ENCODE results near the gene RASGRF2.

Gene RASGRF2

GRCh38 chr5:80961376-80962281 lies 1.5 kb downstream of the RASGRF2 start:
- no peak overlapping the region for H3K27ac ChIP-seq (ENCODE audit: insufficient read depth, low read depth, low read length, poor library complexity, severe bottlenecking)
- H3K27me3 ChIP-seq (ENCODE audit: control insufficient read depth, insufficient read depth, low read length, poor library complexity, severe bottlenecking): peaks cover 66% of the 10 kb centered on the region
- H3K4me1 ChIP-seq (ENCODE audit: control insufficient read depth, insufficient read depth, low read length): no peaks in the 10 kb centered on the region
- no peaks in the 10 kb centered on the region for H3K9me3 ChIP-seq (ENCODE audit: control insufficient read depth, low read length)
- 31 to 37% methylated on average over 15 to 18 of the region's 18 CpGs for WGBS, 2 experiments
- peak overlapping the region; percentile 27 for H3K4me3 ChIP-seq (ENCODE audit: insufficient read depth, low read depth, low read length)
- H3K36me3 ChIP-seq (ENCODE audit: control insufficient read depth, insufficient read depth, low read length): no peaks in the 10 kb centered on the region

GRCh38 chr5:80962630-80963520 lies 2.7 kb downstream of the RASGRF2 start:
- Histone ChIP-seq H3K27me3 (ENCODE audit: control insufficient read depth, insufficient read depth, low read length, poor library complexity, severe bottlenecking) (peaks cover 62% of the 10 kb centered on the region), H3K27ac (ENCODE audit: insufficient read depth, low read depth, low read length, poor library complexity, severe bottlenecking) (no peak overlapping the region), H3K36me3 (ENCODE audit: control insufficient read depth, insufficient read depth, low read length) (no peaks in the 10 kb centered on the region), H3K9me3 (ENCODE audit: control insufficient read depth, low read length) (no peaks in the 10 kb centered on the region), H3K4me1 (ENCODE audit: control insufficient read depth, insufficient read depth, low read length) (no peaks in the 10 kb centered on the region), H3K4me3 (ENCODE audit: insufficient read depth, low read depth, low read length) (no peak overlapping the region)
- WGBS, 2 experiments: 79 to 100% methylated on average over 2 of the region's 2 CpGs

GRCh38 chr5:80963521-80963895 lies 3.3 kb downstream of the RASGRF2 start:
- Histone ChIP-seq H3K4me3 (ENCODE audit: insufficient read depth, low read depth, low read length) (no peak overlapping the region), H3K9me3 (ENCODE audit: control insufficient read depth, low read length) (no peaks in the 10 kb centered on the region), H3K36me3 (ENCODE audit: control insufficient read depth, insufficient read depth, low read length) (no peaks in the 10 kb centered on the region), H3K4me1 (ENCODE audit: control insufficient read depth, insufficient read depth, low read length) (no peaks in the 10 kb centered on the region), H3K27ac (ENCODE audit: insufficient read depth, low read depth, low read length, poor library complexity, severe bottlenecking) (no peak overlapping the region), H3K27me3 (ENCODE audit: control insufficient read depth, insufficient read depth, low read length, poor library complexity, severe bottlenecking) (peaks cover 55% of the 10 kb centered on the region)
- 92 to 100% methylated on average over 1 to 2 of the region's 2 CpGs for WGBS, 2 experiments

- no peaks in the 10 kb centered on the region for H3K4me1 ChIP-seq (ENCODE audit: control insufficient read depth, insufficient read depth, low read length)
- no peak overlapping the region for H3K4me3 ChIP-seq (ENCODE audit: insufficient read depth, low read depth, low read length)
- H3K27me3 ChIP-seq (ENCODE audit: control insufficient read depth, insufficient read depth, low read length, poor library complexity, severe bottlenecking): peaks cover 50% of the 10 kb centered on the region
- H3K36me3 ChIP-seq (ENCODE audit: control insufficient read depth, insufficient read depth, low read length): no peaks in the 10 kb centered on the region
- 74 to 85% methylated on average over 3 of the region's 3 CpGs for WGBS, 2 experiments
- no peak overlapping the region for H3K27ac ChIP-seq (ENCODE audit: insufficient read depth, low read depth, low read length, poor library complexity, severe bottlenecking)
- no peaks in the 10 kb centered on the region for H3K9me3 ChIP-seq (ENCODE audit: control insufficient read depth, low read length)
These were observed 3.9 kb downstream of the RASGRF2 start for GRCh38 chr5:80963966-80964481.

- H3K27ac ChIP-seq (ENCODE audit: insufficient read depth, low read depth, low read length, poor library complexity, severe bottlenecking): no peak overlapping the region
- H3K27me3 ChIP-seq (ENCODE audit: control insufficient read depth, insufficient read depth, low read length, poor library complexity, severe bottlenecking): peaks cover 45% of the 10 kb centered on the region
These were observed 4.3 kb downstream of the RASGRF2 start for GRCh38 chr5:80964491-80964890.

GRCh38 chr5:80964919-80965318 lies 4.8 kb downstream of the RASGRF2 start:
- no peak overlapping the region for H3K27ac ChIP-seq (ENCODE audit: insufficient read depth, low read depth, low read length, poor library complexity, severe bottlenecking)
- no peaks in the 10 kb centered on the region for H3K36me3 ChIP-seq (ENCODE audit: control insufficient read depth, insufficient read depth, low read length)
- no peaks in the 10 kb centered on the region for H3K4me1 ChIP-seq (ENCODE audit: control insufficient read depth, insufficient read depth, low read length)
- no peak overlapping the region for H3K4me3 ChIP-seq (ENCODE audit: insufficient read depth, low read depth, low read length)
- H3K9me3 ChIP-seq (ENCODE audit: control insufficient read depth, low read length): no peaks in the 10 kb centered on the region
- 96 to 100% methylated on average over 1 to 2 of the region's 5 CpGs for WGBS, 2 experiments
- peaks cover 41% of the 10 kb centered on the region for H3K27me3 ChIP-seq (ENCODE audit: control insufficient read depth, insufficient read depth, low read length, poor library complexity, severe bottlenecking)

More at GRCh38 chr5:80964491-80964890, 4.3 kb downstream of the RASGRF2 start:
- Histone ChIP-seq H3K4me3 (ENCODE audit: insufficient read depth, low read depth, low read length) (no peak overlapping the region), H3K4me1 (ENCODE audit: control insufficient read depth, insufficient read depth, low read length) (no peaks in the 10 kb centered on the region), H3K36me3 (ENCODE audit: control insufficient read depth, insufficient read depth, low read length) (no peaks in the 10 kb centered on the region), H3K9me3 (ENCODE audit: control insufficient read depth, low read length) (no peaks in the 10 kb centered on the region)
- 50 to 58% methylated on average over 2 to 3 of the region's 3 CpGs for WGBS, 2 experiments

- H3K4me1 ChIP-seq (ENCODE audit: control insufficient read depth, insufficient read depth, low read length): no peaks in the 10 kb centered on the region
- 97 to 98% methylated on average over 2 of the region's 2 CpGs for WGBS, 2 experiments
- H3K4me3 ChIP-seq (ENCODE audit: insufficient read depth, low read depth, low read length): no peak overlapping the region
- no peak overlapping the region for H3K27ac ChIP-seq (ENCODE audit: insufficient read depth, low read depth, low read length, poor library complexity, severe bottlenecking)
- H3K27me3 ChIP-seq (ENCODE audit: control insufficient read depth, insufficient read depth, low read length, poor library complexity, severe bottlenecking): peaks cover 14% of the 10 kb centered on the region
- H3K9me3 ChIP-seq (ENCODE audit: control insufficient read depth, low read length): no peaks in the 10 kb centered on the region
- no peaks in the 10 kb centered on the region for H3K36me3 ChIP-seq (ENCODE audit: control insufficient read depth, insufficient read depth, low read length)
These were observed 7.5 kb downstream of the RASGRF2 start for GRCh38 chr5:80967500-80968181.

- Histone ChIP-seq H3K4me1 (ENCODE audit: control insufficient read depth, insufficient read depth, low read length) (no peaks in the 10 kb centered on the region), H3K9me3 (ENCODE audit: control insufficient read depth, low read length) (no peaks in the 10 kb centered on the region), H3K27ac (ENCODE audit: insufficient read depth, low read depth, low read length, poor library complexity, severe bottlenecking) (no peak overlapping the region), H3K4me3 (ENCODE audit: insufficient read depth, low read depth, low read length) (no peak overlapping the region), H3K36me3 (ENCODE audit: control insufficient read depth, insufficient read depth, low read length) (no peaks in the 10 kb centered on the region), H3K27me3 (ENCODE audit: control insufficient read depth, insufficient read depth, low read length, poor library complexity, severe bottlenecking) (no peaks in the 10 kb centered on the region)
- WGBS, 2 experiments: 92 to 94% methylated on average over 4 of the region's 4 CpGs
These were observed 12.9 kb downstream of the RASGRF2 start for GRCh38 chr5:80973027-80973426.

GRCh38 chr5:80975065-80975464 lies 14.9 kb downstream of the RASGRF2 start:
- 92 to 97% methylated on average over 5 of the region's 5 CpGs for WGBS, 2 experiments
- Histone ChIP-seq H3K27me3 (ENCODE audit: control insufficient read depth, insufficient read depth, low read length, poor library complexity, severe bottlenecking) (no peaks in the 10 kb centered on the region), H3K27ac (ENCODE audit: insufficient read depth, low read depth, low read length, poor library complexity, severe bottlenecking) (no peak overlapping the region), H3K36me3 (ENCODE audit: control insufficient read depth, insufficient read depth, low read length) (no peaks in the 10 kb centered on the region), H3K9me3 (ENCODE audit: control insufficient read depth, low read length) (no peaks in the 10 kb centered on the region), H3K4me3 (ENCODE audit: insufficient read depth, low read depth, low read length) (no peak overlapping the region), H3K4me1 (ENCODE audit: control insufficient read depth, insufficient read depth, low read length) (no peaks in the 10 kb centered on the region)

Measured in ectodermal cell (in vitro differentiated cells).